Frontal cortex (tissue), 4 donors: ENCODE results near the gene COX10. TPM values are rescaled to one million over a fixed set of nuclear protein-coding genes. Genes with fewer than 3 reads are reported as not detected.
"Not testable (repeated sequence)": the region's sequence is repeated elsewhere in the genome, so short reads cannot be mapped to it uniquely, and the experiment has no call there.

Experiments
- DNase-seq, 2 donors: peaks; one replicate each; pipeline ENCODE4 v3.0.0; 2012; ENCODE audit warnings: low spot score in 2 of 2
- FAIRE-seq: peaks from 2 replicates; lab custom pipeline; 2012; peaks lifted over from hg19 to GRCh38; lab: Jason Lieb, UNC
- small RNA-seq: library from RNA; depleted of rRNA; stranded (forward); fragments of <200 nt; gene quantifications from one replicate; pipeline ENCODE3, GENCODE V24; 2014
- total RNA-seq: library from RNA; depleted of rRNA; stranded (reverse); fragments of >200 nt; gene quantifications from one replicate; pipeline ENCODE4 v1.2.3, GENCODE V29; 2014
- donor health status: control.
- donor health status: control.
- donor health status: control.

The COX10 gene
- total RNA-seq, 1 donor from 2014 or later, result 11.8 TPM

- DNase-seq, FAIRE-seq: not testable (repeated sequence)
These were observed 161.9 kb downstream of the COX10 start for GRCh38 chr17:14231187-14231586.

GRCh38 chr17:14235047-14235446, 165.7 kb downstream of the COX10 start:
- DNase-seq, FAIRE-seq: not testable (repeated sequence)

GRCh38 chr17:14236032-14236431, 166.7 kb downstream of the COX10 start:
- not testable (repeated sequence) for FAIRE-seq, DNase-seq

GRCh38 chr17:14236762-14237161, 167.5 kb downstream of the COX10 start, which contains the start of gene CDRT15:
CDRT15 (minus strand) TSS chr17:14236862; CDS start chr17:14236833, 29 bp downstream.
- not testable (repeated sequence) for FAIRE-seq, DNase-seq

GRCh38 chr17:14239271-14239670, 170.0 kb downstream of the COX10 start:
- not testable (repeated sequence) for DNase-seq, FAIRE-seq

- DNase-seq (no peak), FAIRE-seq (no peak)
These were observed 175.7 kb downstream of the COX10 start for GRCh38 chr17:14245002-14245401.

- FAIRE-seq, result no peak
- DNase-seq, result no peak
These were observed 176.3 kb downstream of the COX10 start for GRCh38 chr17:14245629-14246028.

Small RNA genes lying within 50 kb of the gene (small RNA-seq; reads per million reads assigned to genes)
- gene RF00090, result not detected

Other genes with a start within 250 kb of the COX10 start
- gene CDRT15, start 167.4 kb downstream of the COX10 start, total RNA-seq, result not detected
- gene HS3ST3B1, start 231.6 kb downstream of the COX10 start, total RNA-seq, result 1.6 TPM